ENCODE data around the gene MYO1C.

GRCh38 chr17:1449412-1449967 lies 43.0 kb downstream of the MYO1C start:
- TF ChIP-seq CTCF (IDR thresholded peaks at IDR 0.05; ENCODE audit: low read depth, low read length) = no peak
- no peak for TF ChIP-seq EZH2phosphoT487 (IDR thresholded peaks at IDR 0.05; ENCODE audit: low read depth)
